ENCODE data around the gene DYNLL1.
"Not testable (repeated sequence)": the region's sequence is repeated elsewhere in the genome, so short reads cannot be mapped to it uniquely, and the experiment has no call there.

DNA sequence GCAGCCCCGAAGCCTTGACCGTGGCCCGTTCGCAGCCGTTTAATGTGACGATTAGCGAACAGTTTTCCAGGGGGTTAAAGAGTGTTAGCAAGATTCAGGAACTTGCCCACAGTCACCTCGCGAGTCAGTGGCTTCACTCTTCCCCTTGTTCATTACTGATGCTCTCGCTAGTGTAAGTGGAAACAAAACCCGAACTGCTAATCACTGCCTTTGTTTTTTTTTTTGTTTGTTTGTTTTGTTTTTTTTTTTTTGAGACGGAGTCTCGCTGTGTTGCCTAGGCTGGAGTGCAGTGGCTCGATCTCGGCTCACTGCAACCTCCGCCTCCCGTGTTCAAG, 49.1 kb upstream of the DYNLL1 start:
- not testable (repeated sequence) for TF ChIP-seq EZH2 (IDR thresholded peaks at IDR 0.05; ENCODE audit: borderline replicate concordance, low read length)
- TF ChIP-seq, protein P1, sequence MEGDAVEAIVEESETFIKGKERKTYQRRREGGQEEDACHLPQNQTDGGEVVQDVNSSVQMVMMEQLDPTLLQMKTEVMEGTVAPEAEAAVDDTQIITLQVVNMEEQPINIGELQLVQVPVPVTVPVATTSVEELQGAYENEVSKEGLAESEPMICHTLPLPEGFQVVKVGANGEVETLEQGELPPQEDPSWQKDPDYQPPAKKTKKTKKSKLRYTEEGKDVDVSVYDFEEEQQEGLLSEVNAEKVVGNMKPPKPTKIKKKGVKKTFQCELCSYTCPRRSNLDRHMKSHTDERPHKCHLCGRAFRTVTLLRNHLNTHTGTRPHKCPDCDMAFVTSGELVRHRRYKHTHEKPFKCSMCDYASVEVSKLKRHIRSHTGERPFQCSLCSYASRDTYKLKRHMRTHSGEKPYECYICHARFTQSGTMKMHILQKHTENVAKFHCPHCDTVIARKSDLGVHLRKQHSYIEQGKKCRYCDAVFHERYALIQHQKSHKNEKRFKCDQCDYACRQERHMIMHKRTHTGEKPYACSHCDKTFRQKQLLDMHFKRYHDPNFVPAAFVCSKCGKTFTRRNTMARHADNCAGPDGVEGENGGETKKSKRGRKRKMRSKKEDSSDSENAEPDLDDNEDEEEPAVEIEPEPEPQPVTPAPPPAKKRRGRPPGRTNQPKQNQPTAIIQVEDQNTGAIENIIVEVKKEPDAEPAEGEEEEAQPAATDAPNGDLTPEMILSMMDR (conservative IDR thresholded peaks at IDR 0.05 in 1 of 2, IDR thresholded peaks at IDR 0.05 in 1 of 2; ENCODE audit: extremely low read depth in 1 of 2, insufficient read depth in 1 of 2, low read depth in 1 of 2, low read length in 2 of 2), result not testable (repeated sequence)
